Testis (tissue), 3 donors: Measurements from ENCODE around the gene WSB1. TPM values are rescaled to one million over a fixed set of nuclear protein-coding genes. Genes with fewer than 3 reads are reported as not detected.

Source experiments
- DNase-seq: peaks from one replicate; pipeline ENCODE4 v3.0.0-alpha.2; 2019
- H3K27ac ChIP-seq, 2 donors: fragments of 200-600 bp; sonication (generic); one replicate each; pipeline ENCODE4 v1.5.1; 2019
- H3K27me3 ChIP-seq: fragments of 200-600 bp; sonication (generic); one replicate; pipeline ENCODE4 v1.5.1; 2019
- H3K36me3 ChIP-seq: fragments of 200-600 bp; sonication (generic); one replicate; pipeline ENCODE4 v1.5.1; 2017; ENCODE audit warnings: low read depth; ENCODE audit errors: missing control alignments
- H3K4me1 ChIP-seq: fragments of 200-600 bp; sonication (generic); one replicate; pipeline ENCODE4 v1.5.1; 2019
- H3K4me3 ChIP-seq, 2 donors: fragments of 200-600 bp; sonication (generic); one replicate each; pipeline ENCODE4 v1.5.1; 2017 to 2019
- H3K9me3 ChIP-seq: fragments of 200-600 bp; sonication (generic); one replicate; pipeline ENCODE4 v1.5.1; 2017
- CTCF ChIP-seq, 3 experiments: fragments of 450-650 bp in 2 of 3; fragments of 200-600 bp in 1 of 3; sonication (generic) in 1 of 3; IDR thresholded peaks; one replicate each; pipeline ENCODE4 v1.5.1; 2016 to 2019; ENCODE audit warnings: antibody characterized with exemption in 3 of 3, mild to moderate bottlenecking in 2 of 3, moderate library complexity in 1 of 3
- POLR2A ChIP-seq: fragments of 450-650 bp; IDR thresholded peaks from one replicate; pipeline ENCODE4 v1.6.1; 2017; ENCODE audit warnings: antibody characterized with exemption, mild to moderate bottlenecking, moderate library complexity
- WGBS, 2 donors: methylation state at CpG; one replicate each; pipeline ENCODE4 v1.1.5; 2018; 5-methylcytosine and 5-hydroxymethylcytosine counted together
- intact Hi-C: fragments of 100-400 bp; cut with DNase I; formaldehyde crosslinking; loops from one replicate; pipeline ENCODE4 v1.15.1; 2023; ENCODE audit warnings: low total_unique reads
- polyA plus RNA-seq: library from polyadenylated mRNA; stranded (reverse); fragments of 350-450 nt; fragmentation: Illumina TruSeq; extraction: RNeasy Lipid Tissue Mini Kit (QIAGEN cat#74804); gene quantifications from one replicate; pipeline ENCODE4 v1.2.3, GENCODE V29; 2014; ENCODE audit warnings: low read depth, low replicate concordance; ENCODE audit not compliant: insufficient read depth
- total RNA-seq, 2 donors: library from RNA; depleted of rRNA; stranded (reverse); fragments of >200 nt; gene quantifications; one replicate each; pipeline ENCODE4 v1.2.3, GENCODE V29; 2016

WSB1 gene
- total and polyA plus RNA-seq, 3 donors from 2014 or later, result 126 to 189 (median 160) TPM

DNA sequence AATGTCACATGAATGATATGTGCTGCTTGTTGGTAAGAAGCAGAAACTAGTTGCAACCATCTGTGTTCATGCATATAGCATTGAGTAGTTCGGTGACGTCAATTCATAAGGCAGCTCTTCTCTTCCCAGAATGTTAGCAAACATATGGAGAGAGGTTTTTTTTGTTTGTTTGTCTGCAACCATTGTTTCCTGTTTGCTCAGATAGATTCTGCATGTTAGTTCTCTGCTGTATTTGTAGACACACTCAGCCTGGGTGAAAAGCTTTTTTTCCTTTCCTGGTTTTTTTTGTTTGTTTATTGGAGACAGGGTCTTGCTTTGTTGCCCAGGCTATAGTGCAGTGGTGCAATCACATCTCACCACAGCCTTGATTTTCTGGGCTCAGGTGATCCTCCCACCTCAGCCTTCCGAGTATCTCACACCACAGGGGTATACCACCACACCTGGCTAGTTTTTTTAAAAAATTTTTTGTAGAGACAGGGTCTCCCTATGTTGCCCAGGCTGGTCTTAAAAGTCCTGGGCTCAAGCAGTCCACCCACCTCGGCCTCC is 16.7 kb downstream of the WSB1 start:
- no peak for DNase-seq
- H3K4me3 ChIP-seq, result no peak overlapping the region
- H3K4me1 ChIP-seq, result no peaks in the 10 kb centered on the region
- intact Hi-C loops, result no loop called here
- TF ChIP-seq CTCF (IDR thresholded peaks at IDR 0.05), result no peak
- no peak for TF ChIP-seq POLR2A
- H3K27me3 ChIP-seq, result no peaks in the 10 kb centered on the region
- peaks cover 4% of the 10 kb centered on the region for H3K36me3 ChIP-seq
- no peaks in the 10 kb centered on the region for H3K9me3 ChIP-seq
- no peak overlapping the region for H3K27ac ChIP-seq
- 91 to 92% methylated on average over 4 of the region's 4 CpGs for WGBS, 2 donors

DNA sequence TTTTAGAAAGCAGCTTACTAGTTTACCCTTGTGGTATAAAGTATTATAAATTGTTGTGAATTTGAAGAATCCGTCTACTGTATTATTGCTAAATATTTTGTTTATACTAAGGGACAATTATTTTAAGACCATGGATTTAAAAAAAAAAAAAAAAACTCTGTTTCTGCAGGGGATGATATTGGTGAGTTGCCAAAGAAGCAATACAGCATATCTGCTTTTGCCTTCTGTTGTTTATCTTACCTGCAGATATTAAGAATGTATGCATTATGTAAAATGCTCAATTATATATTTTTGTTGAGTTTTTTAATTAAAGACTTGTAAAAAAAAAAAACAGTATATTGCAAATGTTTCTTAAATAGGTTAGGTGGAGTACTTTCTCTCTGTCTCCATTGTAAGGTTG is 19.4 kb downstream of the WSB1 start:
- Histone ChIP-seq H3K27ac (no peak overlapping the region), H3K9me3 (no peaks in the 10 kb centered on the region), H3K36me3 (no peaks in the 10 kb centered on the region), H3K27me3 (no peaks in the 10 kb centered on the region), H3K4me1 (no peaks in the 10 kb centered on the region), H3K4me3 (no peak overlapping the region)
- intact Hi-C loops, result no loop called here
- 68 to 88% methylated on average over 1 of the region's 1 CpG for WGBS, 2 donors
- DNase-seq, result no peak
- no peak for TF ChIP-seq POLR2A
- no peak for TF ChIP-seq CTCF (IDR thresholded peaks at IDR 0.05)

GRCh38 chr17:27315322-27315721 is 21.4 kb downstream of the WSB1 start:
- intact Hi-C loops, result no loop called here
- Histone ChIP-seq H3K27ac (peak overlapping the region in 1 of 2 donors; percentile 1), H3K4me3 (no peak overlapping the region), H3K4me1 (peaks cover 8% of the 10 kb centered on the region), H3K9me3 (no peaks in the 10 kb centered on the region), H3K27me3 (no peaks in the 10 kb centered on the region), H3K36me3 (no peaks in the 10 kb centered on the region)
- DNase-seq, result peak; percentile 81
- 50 to 64% methylated on average over 6 of the region's 6 CpGs for WGBS, 2 donors
- no peak for TF ChIP-seq POLR2A

GRCh38 chr17:27315796-27316465 is 22.0 kb downstream of the WSB1 start:
- H3K27me3 ChIP-seq, result no peaks in the 10 kb centered on the region
- no peak overlapping the region for H3K27ac ChIP-seq
- DNase-seq, result no peak
- H3K4me3 ChIP-seq, result no peak overlapping the region
- peaks cover 9% of the 10 kb centered on the region for H3K4me1 ChIP-seq
- intact Hi-C loops, result no loop called here
- no peaks in the 10 kb centered on the region for H3K36me3 ChIP-seq
- TF ChIP-seq CTCF (IDR thresholded peaks at IDR 0.05) (no peak), POLR2A (no peak)
- no peaks in the 10 kb centered on the region for H3K9me3 ChIP-seq
- WGBS, 2 donors, result 86 to 92% methylated on average over 7 of the region's 7 CpGs

GRCh38 chr17:27318228-27318627 is 24.3 kb downstream of the WSB1 start:
- no peaks in the 10 kb centered on the region for H3K36me3 ChIP-seq
- H3K4me1 ChIP-seq, result peaks cover 11% of the 10 kb centered on the region
- intact Hi-C loops, result no loop called here
- WGBS, 2 donors, result 89 to 90% methylated on average over 4 of the region's 4 CpGs
- TF ChIP-seq POLR2A (no peak), CTCF (IDR thresholded peaks at IDR 0.05) (no peak)
- DNase-seq, result no peak
- no peaks in the 10 kb centered on the region for H3K27me3 ChIP-seq
- no peaks in the 10 kb centered on the region for H3K9me3 ChIP-seq
- no peak overlapping the region for H3K4me3 ChIP-seq
- H3K27ac ChIP-seq, result no peak overlapping the region
